Tibial nerve (tissue), 3 donors: ENCODE data around the gene WBP1.

Experiments used
- CTCF ChIP-seq, 5 experiments: fragments of 200-600 bp in 3 of 5; fragments of 450-650 bp in 2 of 5; sonication (generic) in 3 of 5; IDR thresholded peaks; one replicate each; pipeline ENCODE4 v1.5.1; 2016 to 2019; ENCODE audit warnings: antibody characterized with exemption in 5 of 5, mild to moderate bottlenecking in 3 of 5, moderate library complexity in 2 of 5
- POLR2A ChIP-seq, 2 donors: fragments of 450-650 bp; IDR thresholded peaks; one replicate each; pipeline ENCODE4 v1.6.1; 2017; ENCODE audit warnings: antibody characterized with exemption in 2 of 2, mild to moderate bottlenecking in 2 of 2, moderate library complexity in 2 of 2

GRCh38 chr2:74414441-74414840 is 43.8 kb upstream of the WBP1 start:
- TF ChIP-seq CTCF (IDR thresholded peaks at IDR 0.05) (no peak), POLR2A (IDR thresholded peaks at IDR 0.05) (no peak)
